H1 (cell line): ENCODE data around the gene PCDHGA1.

Source experiments
- CBX5 ChIP-seq: fragments of 300-800, 300-1000 bp; sonication (generic); IDR thresholded peaks from 2 replicates; pipeline ENCODE4 v1.7.1; 2016; ENCODE audit warnings: antibody characterized with exemption, low read length, low read depth
- CHD2 ChIP-seq: IDR thresholded peaks from 2 replicates; pipeline ENCODE4 v1.6.1; 2012; ENCODE audit warnings: low read length, improper control_type of control experiment
- EZH2 ChIP-seq: fragments of 200-600 bp; sonication (generic); IDR thresholded peaks from 2 replicates; pipeline ENCODE4 v1.7.1; 2012; ENCODE audit warnings: low read depth, mild to moderate bottlenecking, moderate library complexity, low read length, inconsistent platforms; ENCODE audit not compliant: severe bottlenecking
- GABPA ChIP-seq: IDR thresholded peaks from 2 replicates; pipeline ENCODE4 v1.6.1; 2011; ENCODE audit warnings: mild to moderate bottlenecking, low read length, moderate library complexity, borderline replicate concordance; ENCODE audit not compliant: insufficient read depth
- GTF2F1 ChIP-seq: IDR thresholded peaks from 2 replicates; pipeline ENCODE4 v1.6.1; 2012; ENCODE audit warnings: low read depth, low read length, improper control_type of control experiment, borderline replicate concordance
- HDAC2 ChIP-seq, 2 experiments: fragments of 300-600 bp in 1 of 2; sonication (generic) in 1 of 2; IDR thresholded peaks; 2 replicates each; pipeline ENCODE4 v1.6.1; 2011 to 2012; ENCODE audit warnings: low read depth in 2 of 2, low read length in 2 of 2, mild to moderate bottlenecking in 2 of 2, moderate library complexity in 2 of 2, borderline replicate concordance in 1 of 2, inconsistent platforms in 1 of 2
- KDM5A ChIP-seq: fragments of 200-600 bp; IDR thresholded peaks from 2 replicates; pipeline ENCODE4 v1.7.1; 2012; ENCODE audit warnings: mild to moderate bottlenecking, low read length, inconsistent platforms, mixed read lengths
- MAFK ChIP-seq: IDR thresholded peaks from 2 replicates; pipeline ENCODE4 v1.6.1; 2012; ENCODE audit warnings: low read depth, mild to moderate bottlenecking, improper control_type of control experiment, low read length
- PHF8 ChIP-seq: fragments of 200-600 bp; sonication (generic); conservative IDR thresholded peaks from 2 replicates; pipeline ENCODE4 v1.7.1; 2012; ENCODE audit warnings: low read depth, mild to moderate bottlenecking, inconsistent platforms, low read length, moderate library complexity
- POLR2A ChIP-seq, 2 experiments: IDR thresholded peaks; 1 replicate in 1 of 2; 2 replicates in 1 of 2; pipeline ENCODE4 v1.6.1; 2011; ENCODE audit warnings: low read depth in 2 of 2, low read length in 2 of 2, mild to moderate bottlenecking in 2 of 2; ENCODE audit errors: control extremely low read depth in 1 of 2
- POLR2AphosphoS5 ChIP-seq: IDR thresholded peaks from 2 replicates; pipeline ENCODE4 v1.6.1; 2011; ENCODE audit warnings: low read depth, low read length
- SP1 ChIP-seq: IDR thresholded peaks from 2 replicates; pipeline ENCODE4 v1.6.1; 2011; ENCODE audit warnings: low read depth, low read length
- TF ChIP-seq, protein P1 (sequence below), 3 experiments: IDR thresholded peaks; 1 replicate in 2 of 3; 2 replicates in 1 of 3; pipeline versions ENCODE4 v1.5.1 to v1.6.1; 2011; ENCODE audit warnings: low read length in 3 of 3, mild to moderate bottlenecking in 3 of 3, inconsistent platforms in 2 of 3, low read depth in 1 of 3, moderate library complexity in 1 of 3; ENCODE audit not compliant: insufficient read depth in 1 of 3; ENCODE audit errors: control extremely low read depth in 1 of 3

DNA sequence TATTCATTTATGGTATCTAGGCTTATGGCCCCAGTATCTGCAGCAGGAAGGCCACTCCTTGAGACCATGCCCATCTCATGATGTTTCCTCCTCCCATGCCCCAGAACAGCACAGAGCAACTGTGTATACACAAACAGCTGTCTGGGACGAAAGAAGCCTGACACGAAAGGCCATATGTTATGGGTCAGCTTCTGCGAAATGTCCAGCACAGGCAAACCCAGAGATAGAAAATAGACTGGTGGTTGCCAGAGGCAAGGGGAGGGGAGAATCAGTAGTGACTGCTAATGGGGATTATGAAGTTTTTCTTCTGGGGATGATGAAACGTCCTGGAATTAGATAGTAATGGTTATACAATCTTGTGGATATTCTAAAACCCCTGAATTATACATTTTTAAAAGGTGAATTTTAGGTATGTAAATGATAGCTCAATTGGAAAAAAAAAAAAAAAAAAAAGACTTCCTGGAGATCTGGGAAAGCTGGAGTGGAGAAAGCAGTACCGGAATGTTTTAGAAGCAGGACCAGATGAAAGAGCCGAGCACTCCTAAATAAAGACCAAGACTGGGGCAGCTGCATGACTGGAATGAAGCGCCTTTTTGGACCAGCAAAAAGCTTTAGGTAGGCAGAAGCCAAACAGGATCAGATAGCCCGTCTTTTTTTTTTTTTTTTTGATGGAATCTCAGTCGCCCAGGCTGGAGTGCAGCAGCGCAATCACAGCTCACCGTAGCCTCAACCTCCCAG, 187.7 kb downstream of the PCDHGA1 start:
- TF ChIP-seq POLR2A (IDR thresholded peaks at IDR 0.05; ENCODE audit: control extremely low read depth in 1 of 2, low read depth in 2 of 2, low read length in 2 of 2): no peak
- TF ChIP-seq POLR2AphosphoS5: no peak
- no peak for TF ChIP-seq GABPA
- no peak for TF ChIP-seq SP1
- no peak for TF ChIP-seq HDAC2 (IDR thresholded peaks at IDR 0.05; ENCODE audit: borderline replicate concordance in 1 of 2, low read depth in 2 of 2, low read length in 2 of 2)
- no peak for TF ChIP-seq CHD2
- TF ChIP-seq CBX5: no peak
- no peak for TF ChIP-seq MAFK
- TF ChIP-seq, protein P1, sequence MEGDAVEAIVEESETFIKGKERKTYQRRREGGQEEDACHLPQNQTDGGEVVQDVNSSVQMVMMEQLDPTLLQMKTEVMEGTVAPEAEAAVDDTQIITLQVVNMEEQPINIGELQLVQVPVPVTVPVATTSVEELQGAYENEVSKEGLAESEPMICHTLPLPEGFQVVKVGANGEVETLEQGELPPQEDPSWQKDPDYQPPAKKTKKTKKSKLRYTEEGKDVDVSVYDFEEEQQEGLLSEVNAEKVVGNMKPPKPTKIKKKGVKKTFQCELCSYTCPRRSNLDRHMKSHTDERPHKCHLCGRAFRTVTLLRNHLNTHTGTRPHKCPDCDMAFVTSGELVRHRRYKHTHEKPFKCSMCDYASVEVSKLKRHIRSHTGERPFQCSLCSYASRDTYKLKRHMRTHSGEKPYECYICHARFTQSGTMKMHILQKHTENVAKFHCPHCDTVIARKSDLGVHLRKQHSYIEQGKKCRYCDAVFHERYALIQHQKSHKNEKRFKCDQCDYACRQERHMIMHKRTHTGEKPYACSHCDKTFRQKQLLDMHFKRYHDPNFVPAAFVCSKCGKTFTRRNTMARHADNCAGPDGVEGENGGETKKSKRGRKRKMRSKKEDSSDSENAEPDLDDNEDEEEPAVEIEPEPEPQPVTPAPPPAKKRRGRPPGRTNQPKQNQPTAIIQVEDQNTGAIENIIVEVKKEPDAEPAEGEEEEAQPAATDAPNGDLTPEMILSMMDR (IDR thresholded peaks at IDR 0.05; ENCODE audit: control extremely low read depth in 1 of 3, insufficient read depth in 1 of 3, low read depth in 1 of 3, low read length in 3 of 3): no peak
- no peak for TF ChIP-seq EZH2
- TF ChIP-seq PHF8: no peak
- no peak for TF ChIP-seq GTF2F1
- TF ChIP-seq KDM5A: no peak
